Bronchial epithelial cell (primary cell): Measurements from ENCODE around the gene IPCEF1. TPM values are rescaled to one million over a fixed set of nuclear protein-coding genes. Genes with fewer than 3 reads are reported as not detected.
"Not testable (repeated sequence)": the region's sequence is repeated elsewhere in the genome, so short reads cannot be mapped to it uniquely, and the experiment has no call there.

Source experiments
- DNase-seq: peaks from one replicate; pipeline ENCODE4 v3.0.0-alpha.2; 2010; ENCODE audit warnings: low read depth
- FAIRE-seq: peaks from 2 replicates; lab custom pipeline; 2011; peaks lifted over from hg19 to GRCh38; lab: Jason Lieb, UNC
- H3K27me3 ChIP-seq: 2 replicates; pipeline ENCODE4 v1.5.1; 2011; ENCODE audit warnings: low read length; ENCODE audit not compliant: control insufficient read depth, insufficient read depth
- H3K36me3 ChIP-seq: 2 replicates; pipeline ENCODE4 v1.5.1; 2011; ENCODE audit warnings: low read length; ENCODE audit not compliant: control insufficient read depth, insufficient read depth
- H3K4me3 ChIP-seq: 2 replicates; pipeline ENCODE4 v1.5.1; 2011; ENCODE audit warnings: mild to moderate bottlenecking, low read depth, low read length, control low read depth
- total RNA-seq: library from RNA; depleted of rRNA; stranded (reverse); fragments of >200 nt; gene quantifications from 2 replicates; pipeline ENCODE4 v1.2.1, GENCODE V29; 2014
- TF ChIP-seq, protein P1 (sequence below): IDR thresholded peaks from 2 replicates; pipeline ENCODE4 v1.5.1; 2011; ENCODE audit warnings: mild to moderate bottlenecking, moderate library complexity, low read length, control low read depth, inconsistent platforms; ENCODE audit not compliant: insufficient read depth, severe bottlenecking

Gene IPCEF1
- total RNA-seq, 1 donor from 2014 or later = under 0.01 TPM

DNA sequence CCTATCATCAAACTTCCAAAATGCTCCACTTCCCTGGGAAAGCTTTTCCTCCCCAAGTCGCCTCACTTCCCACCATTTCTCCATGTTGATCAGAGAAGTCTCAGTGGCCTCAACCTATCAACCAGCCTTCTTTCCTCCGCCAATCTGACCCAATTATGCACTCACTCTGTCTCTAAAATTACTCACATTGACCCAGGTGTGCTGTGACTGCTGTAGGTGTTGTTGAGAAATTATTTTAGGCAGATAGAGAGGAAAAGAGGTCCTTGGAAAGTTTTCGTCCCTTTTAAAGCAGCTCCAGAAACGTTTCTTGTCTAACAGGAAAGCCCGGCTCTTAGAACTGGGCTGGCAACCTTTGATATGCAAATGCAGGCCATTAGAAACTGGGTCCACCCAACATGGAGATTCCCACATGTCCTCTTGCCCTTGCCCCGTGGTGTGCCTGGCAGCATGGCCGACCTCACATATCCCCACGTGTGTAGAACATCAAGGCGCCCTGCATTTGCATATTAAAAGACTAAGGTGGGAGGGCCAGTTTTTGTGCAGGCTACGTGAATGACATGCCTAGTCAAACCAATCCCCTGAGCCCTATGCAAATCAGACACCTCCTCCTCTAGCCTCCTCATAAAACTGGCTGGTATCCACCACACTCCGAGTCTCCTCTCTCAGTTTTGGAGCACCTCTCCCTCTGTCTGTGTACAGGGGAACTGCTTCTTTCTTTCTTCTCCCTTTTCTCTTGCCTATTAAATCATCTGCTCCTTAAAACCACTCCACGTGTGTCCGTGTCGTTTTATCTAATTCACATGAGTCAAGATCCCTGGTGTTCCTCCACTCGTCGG is 12.9 kb downstream of the IPCEF1 start:
- peak overlapping the region; percentile 31 for H3K4me3 ChIP-seq
- no peaks in the 10 kb centered on the region for H3K36me3 ChIP-seq
- FAIRE-seq (peak; percentile 58), DNase-seq (peak; percentile 87)
- TF ChIP-seq, protein P1, sequence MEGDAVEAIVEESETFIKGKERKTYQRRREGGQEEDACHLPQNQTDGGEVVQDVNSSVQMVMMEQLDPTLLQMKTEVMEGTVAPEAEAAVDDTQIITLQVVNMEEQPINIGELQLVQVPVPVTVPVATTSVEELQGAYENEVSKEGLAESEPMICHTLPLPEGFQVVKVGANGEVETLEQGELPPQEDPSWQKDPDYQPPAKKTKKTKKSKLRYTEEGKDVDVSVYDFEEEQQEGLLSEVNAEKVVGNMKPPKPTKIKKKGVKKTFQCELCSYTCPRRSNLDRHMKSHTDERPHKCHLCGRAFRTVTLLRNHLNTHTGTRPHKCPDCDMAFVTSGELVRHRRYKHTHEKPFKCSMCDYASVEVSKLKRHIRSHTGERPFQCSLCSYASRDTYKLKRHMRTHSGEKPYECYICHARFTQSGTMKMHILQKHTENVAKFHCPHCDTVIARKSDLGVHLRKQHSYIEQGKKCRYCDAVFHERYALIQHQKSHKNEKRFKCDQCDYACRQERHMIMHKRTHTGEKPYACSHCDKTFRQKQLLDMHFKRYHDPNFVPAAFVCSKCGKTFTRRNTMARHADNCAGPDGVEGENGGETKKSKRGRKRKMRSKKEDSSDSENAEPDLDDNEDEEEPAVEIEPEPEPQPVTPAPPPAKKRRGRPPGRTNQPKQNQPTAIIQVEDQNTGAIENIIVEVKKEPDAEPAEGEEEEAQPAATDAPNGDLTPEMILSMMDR = peak; percentile 73
- H3K27me3 ChIP-seq = no peaks in the 10 kb centered on the region

DNA sequence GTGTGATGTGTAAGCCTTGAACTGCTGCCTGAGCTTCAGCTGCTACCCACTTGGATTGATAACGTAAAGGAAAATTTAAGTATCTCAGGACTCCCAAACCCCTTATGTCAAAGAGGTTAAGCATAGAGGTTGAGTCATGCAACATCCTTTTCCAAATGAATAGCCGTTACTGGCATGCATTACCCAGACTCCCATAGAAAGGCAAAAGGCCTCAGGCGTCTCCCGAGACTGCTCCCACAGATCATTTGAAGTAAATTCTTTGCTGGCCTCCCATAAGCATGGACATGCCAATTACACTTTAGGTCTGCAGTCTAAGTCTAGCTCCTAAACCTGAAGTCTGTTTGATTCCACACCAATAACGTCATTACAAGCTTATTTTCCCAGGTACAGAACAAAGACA is 14.7 kb downstream of the IPCEF1 start:
- Histone ChIP-seq H3K36me3 (no peaks in the 10 kb centered on the region), H3K27me3 (no peaks in the 10 kb centered on the region), H3K4me3 (no peak overlapping the region)
- TF ChIP-seq, protein P1 = no peak
- peak; percentile 38 for DNase-seq
- no peak for FAIRE-seq

DNA sequence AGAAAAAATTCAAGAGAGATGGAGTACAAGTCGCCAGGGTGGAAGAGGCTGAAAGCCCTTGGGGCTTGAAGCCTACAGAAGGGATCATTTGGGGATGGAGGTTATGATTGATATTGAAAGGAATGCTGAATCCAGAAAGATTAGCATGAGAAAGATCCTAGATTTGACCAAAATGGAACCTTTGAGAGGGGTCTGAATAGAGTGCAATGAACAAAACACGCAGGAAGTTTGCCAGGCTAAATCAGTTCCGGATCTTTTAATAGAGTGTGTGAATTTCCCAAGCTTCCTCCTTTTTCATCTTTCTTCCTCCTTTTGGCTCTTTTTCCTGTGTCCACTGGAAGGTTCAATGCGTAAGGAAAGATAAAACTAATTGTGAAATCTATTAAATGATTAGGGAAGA is 15.3 kb downstream of the IPCEF1 start:
- FAIRE-seq (no peak), DNase-seq (no peak)
- no peaks in the 10 kb centered on the region for H3K27me3 ChIP-seq
- H3K4me3 ChIP-seq = no peak overlapping the region
- H3K36me3 ChIP-seq = no peaks in the 10 kb centered on the region
- TF ChIP-seq, protein P1 = no peak

DNA sequence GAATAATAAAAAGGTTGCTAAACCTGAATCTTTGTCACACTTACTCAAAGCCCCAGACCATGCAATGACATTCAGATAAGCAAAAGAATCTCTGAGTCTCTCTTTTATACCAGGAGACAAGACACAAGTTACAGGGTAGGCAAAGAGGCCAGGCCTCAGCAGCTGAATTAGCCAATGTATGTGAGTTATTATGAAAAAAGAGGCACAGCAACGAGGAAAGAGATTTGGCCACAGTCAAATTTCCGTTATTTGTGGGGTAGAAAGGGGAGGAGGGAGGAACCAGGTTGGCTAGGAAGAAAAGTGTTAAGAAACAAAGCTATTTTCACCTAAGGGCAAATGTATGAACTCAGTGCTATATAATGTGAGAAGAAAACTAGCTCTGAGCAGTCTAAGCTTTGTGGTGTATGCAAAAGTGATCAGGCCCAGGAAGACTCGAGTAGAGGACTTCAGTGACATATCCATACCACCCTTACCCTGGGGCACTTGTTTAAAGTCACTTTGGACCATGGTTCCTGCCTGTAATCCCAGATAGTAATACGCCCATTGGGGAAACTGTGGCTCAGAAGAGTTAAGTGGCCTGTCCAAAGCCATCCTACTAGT is 19.1 kb downstream of the IPCEF1 start:
- H3K4me3 ChIP-seq = no peak overlapping the region
- H3K36me3 ChIP-seq = no peaks in the 10 kb centered on the region
- TF ChIP-seq, protein P1 = no peak
- FAIRE-seq (no peak), DNase-seq (no peak)
- no peaks in the 10 kb centered on the region for H3K27me3 ChIP-seq

DNA sequence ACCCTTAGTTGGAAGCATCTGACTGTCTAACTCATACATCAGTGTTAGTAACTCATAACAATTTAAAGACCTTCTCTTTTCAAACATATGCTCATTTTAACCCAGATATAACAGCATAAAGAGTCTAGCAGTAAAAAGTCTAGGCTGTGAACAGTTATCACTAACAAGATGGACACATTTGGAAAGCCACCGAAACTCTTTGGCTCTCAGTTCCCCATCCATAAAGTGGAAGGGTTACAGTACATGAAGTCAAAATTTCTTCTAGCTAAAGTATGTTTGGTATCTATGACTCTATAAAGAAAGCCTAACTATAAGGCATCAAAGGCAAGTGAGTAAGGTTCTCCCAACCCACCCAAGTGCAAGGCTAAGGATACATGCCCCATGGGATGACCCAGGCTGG is 22.5 kb downstream of the IPCEF1 start:
- H3K27me3 ChIP-seq, H3K4me3 ChIP-seq, DNase-seq, H3K36me3 ChIP-seq, FAIRE-seq: not testable (repeated sequence)

DNA sequence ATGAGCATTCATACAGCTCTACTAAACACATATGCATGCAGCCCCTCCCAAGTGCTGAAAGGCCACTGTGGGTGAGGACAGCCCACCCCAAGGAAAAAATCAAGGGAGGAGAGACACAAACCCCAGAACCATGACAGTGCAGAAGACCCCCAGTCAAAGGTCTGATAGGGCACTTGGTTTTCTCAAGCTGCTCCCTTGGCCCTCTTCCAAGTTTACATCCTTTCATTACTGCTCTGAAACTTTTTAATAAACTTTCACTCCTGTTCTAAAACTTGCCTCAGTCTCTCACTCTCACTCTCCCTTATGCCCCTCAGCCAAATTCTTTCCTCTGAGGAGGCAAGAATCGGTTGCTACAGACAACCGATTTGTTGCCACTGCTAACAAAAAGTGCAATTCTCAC is 24.9 kb downstream of the IPCEF1 start:
- no peak overlapping the region for H3K4me3 ChIP-seq
- FAIRE-seq (no peak), DNase-seq (no peak)
- no peaks in the 10 kb centered on the region for H3K36me3 ChIP-seq
- TF ChIP-seq, protein P1 = no peak
- no peaks in the 10 kb centered on the region for H3K27me3 ChIP-seq
